NCI-H524 treated with DMSO at 0.1 percent for 48 hours (cell line): ENCODE measurements around the gene LIPI.
"Not testable (repeated sequence)": the region's sequence is repeated elsewhere in the genome, so short reads cannot be mapped to it uniquely, and the experiment has no call there.

Experiments
- DNase-seq: peaks from one replicate; lab custom pipeline; 2025; lab: John Stamatoyannopoulos, UW

The LIPI gene

GRCh38 chr21:14073615-14074014 lies 137.1 kb downstream of the LIPI start:
- no peak for DNase-seq

GRCh38 chr21:14072761-14073535 lies 137.8 kb downstream of the LIPI start:
- DNase-seq = no peak

- no peak for DNase-seq
Observed at GRCh38 chr21:14071902-14072734, 138.6 kb downstream of the LIPI start.

GRCh38 chr21:14070968-14071367 lies 139.8 kb downstream of the LIPI start:
- no peak for DNase-seq

GRCh38 chr21:14070049-14070893 lies 140.5 kb downstream of the LIPI start:
- no peak for DNase-seq

- DNase-seq = no peak
Observed at GRCh38 chr21:14064296-14064645, 146.5 kb downstream of the LIPI start.

GRCh38 chr21:14063620-14064295 lies 147.0 kb downstream of the LIPI start:
- not testable (repeated sequence) for DNase-seq

GRCh38 chr21:14062684-14063083 lies 148.1 kb downstream of the LIPI start:
- DNase-seq = not testable (repeated sequence)

GRCh38 chr21:14061820-14062219 lies 148.9 kb downstream of the LIPI start:
- not testable (repeated sequence) for DNase-seq

- DNase-seq = not testable (repeated sequence)
Observed at GRCh38 chr21:14058995-14059627, 151.6 kb downstream of the LIPI start.
